ENCODE results near the gene PPP2R2C. TPM values are rescaled to one million over a fixed set of nuclear protein-coding genes. Genes with fewer than 3 reads are reported as not detected.

PPP2R2C gene
- total RNA-seq, 2 experiments from 2014 or later = not detected

GRCh38 chr4:6280365-6280996 is 191.9 kb downstream of the PPP2R2C start:
- POLR2A ChIA-PET = no interaction called here
- peaks cover 24% of the 10 kb centered on the region for H3K4me1 ChIP-seq (ENCODE audit: insufficient read depth, low read length, poor library complexity, severe bottlenecking)
- H2AFZ ChIP-seq (ENCODE audit: low read length) = no peak overlapping the region
- intact Hi-C loops (cut with micrococcal nuclease; ENCODE audit: unreplicated experiment) = no loop called here
- CTCF ChIA-PET (ENCODE audit: unreplicated experiment) = no interaction called here
- H3K4me3 ChIP-seq (ENCODE audit: low read depth, low read length, poor library complexity, severe bottlenecking) = no peak overlapping the region
- no peak overlapping the region for H3K4me2 ChIP-seq (ENCODE audit: low read length)
- no peak overlapping the region for H3K27ac ChIP-seq (ENCODE audit: low read depth, low read length, poor library complexity, severe bottlenecking)
- no peaks in the 10 kb centered on the region for H3K9me3 ChIP-seq (ENCODE audit: low read length)
- no TSS peak for BruUV-seq (replicated peaks)
- DNase-seq (ENCODE audit: low spot score) = no peak
- no peaks in the 10 kb centered on the region; the same call in 1 of the 2 replicates for H3K36me3 ChIP-seq (ENCODE audit: insufficient read depth, low read length)
- H4K20me1 ChIP-seq (ENCODE audit: insufficient read depth, low read length) = peaks cover 9% of the 10 kb centered on the region; the same call in 1 of the 2 replicates
- TF ChIP-seq CTCF (conservative IDR thresholded peaks at IDR 0.05; ENCODE audit: low read length) (no peak), EZH2phosphoT487 (IDR thresholded peaks at IDR 0.05; ENCODE audit: borderline replicate concordance, low read depth, low read length) (no peak)
- no peaks in the 10 kb centered on the region for H3K79me2 ChIP-seq (ENCODE audit: insufficient read depth, low read depth, low read length)
- no peaks in the 10 kb centered on the region for H3K9me2 ChIP-seq (ENCODE audit: insufficient read depth, low read length)

- H3K36me3 ChIP-seq (ENCODE audit: insufficient read depth, low read length) = no peaks in the 10 kb centered on the region; the same call in 1 of the 2 replicates
- no peak for DNase-seq (ENCODE audit: low spot score)
- no peak overlapping the region for H3K4me3 ChIP-seq (ENCODE audit: low read depth, low read length, poor library complexity, severe bottlenecking)
- no peak overlapping the region for H3K4me2 ChIP-seq (ENCODE audit: low read length)
- TF ChIP-seq EZH2phosphoT487 (IDR thresholded peaks at IDR 0.05; ENCODE audit: borderline replicate concordance, low read depth, low read length) = no peak
- no peak for TF ChIP-seq CTCF (conservative IDR thresholded peaks at IDR 0.05; ENCODE audit: low read length)
- H3K4me1 ChIP-seq (ENCODE audit: insufficient read depth, low read length, poor library complexity, severe bottlenecking) = peaks cover 32% of the 10 kb centered on the region
- intact Hi-C loops (cut with micrococcal nuclease; ENCODE audit: unreplicated experiment) = no loop called here
- ChIA-PET POLR2A (no interaction called here), CTCF (ENCODE audit: unreplicated experiment) (no interaction called here)
- H3K79me2 ChIP-seq (ENCODE audit: insufficient read depth, low read depth, low read length) = no peaks in the 10 kb centered on the region
- H2AFZ ChIP-seq (ENCODE audit: low read length) = no peak overlapping the region
- peaks cover 9% of the 10 kb centered on the region; the same call in 1 of the 2 replicates for H4K20me1 ChIP-seq (ENCODE audit: insufficient read depth, low read length)
- BruUV-seq (replicated peaks) = no TSS peak
- H3K9me2 ChIP-seq (ENCODE audit: insufficient read depth, low read length) = no peaks in the 10 kb centered on the region
- H3K27ac ChIP-seq (ENCODE audit: low read depth, low read length, poor library complexity, severe bottlenecking) = no peak overlapping the region
- no peaks in the 10 kb centered on the region for H3K9me3 ChIP-seq (ENCODE audit: low read length)
These were observed 192.7 kb downstream of the PPP2R2C start for GRCh38 chr4:6279582-6280289.

- Histone ChIP-seq H3K27ac (ENCODE audit: low read depth, low read length, poor library complexity, severe bottlenecking) (no peak overlapping the region), H4K20me1 (ENCODE audit: insufficient read depth, low read length) (peaks cover 9% of the 10 kb centered on the region; the same call in 1 of the 2 replicates), H2AFZ (ENCODE audit: low read length) (no peak overlapping the region), H3K4me3 (ENCODE audit: low read depth, low read length, poor library complexity, severe bottlenecking) (no peak overlapping the region), H3K9me2 (ENCODE audit: insufficient read depth, low read length) (no peaks in the 10 kb centered on the region), H3K4me2 (ENCODE audit: low read length) (no peak overlapping the region), H3K9me3 (ENCODE audit: low read length) (no peaks in the 10 kb centered on the region), H3K79me2 (ENCODE audit: insufficient read depth, low read depth, low read length) (no peaks in the 10 kb centered on the region), H3K36me3 (ENCODE audit: insufficient read depth, low read length) (no peaks in the 10 kb centered on the region; the same call in 1 of the 2 replicates), H3K4me1 (ENCODE audit: insufficient read depth, low read length, poor library complexity, severe bottlenecking) (peaks cover 37% of the 10 kb centered on the region)
- DNase-seq (ENCODE audit: low spot score) = no peak
- intact Hi-C loops (cut with micrococcal nuclease; ENCODE audit: unreplicated experiment) = no loop called here
- ChIA-PET CTCF (ENCODE audit: unreplicated experiment) (no interaction called here), POLR2A (interaction anchor here (0.6 to 0.7 kb wide), 4 partner anchors 9 to 1260 kb away, joined by 3 to 4 read pairs (median 4); partner anchors contain the start of gene WFS1)
- no peak for TF ChIP-seq EZH2phosphoT487 (IDR thresholded peaks at IDR 0.05; ENCODE audit: borderline replicate concordance, low read depth, low read length)
- no peak for TF ChIP-seq CTCF (conservative IDR thresholded peaks at IDR 0.05; ENCODE audit: low read length)
- BruUV-seq (replicated peaks) = no TSS peak
These were observed 193.6 kb downstream of the PPP2R2C start for GRCh38 chr4:6278801-6279197.

Measured in OCI-LY7 (cell line).